ENCODE data around the gene APC2.
"Not testable (repeated sequence)": the region's sequence is repeated elsewhere in the genome, so short reads cannot be mapped to it uniquely, and the experiment has no call there.

APC2 gene

DNA sequence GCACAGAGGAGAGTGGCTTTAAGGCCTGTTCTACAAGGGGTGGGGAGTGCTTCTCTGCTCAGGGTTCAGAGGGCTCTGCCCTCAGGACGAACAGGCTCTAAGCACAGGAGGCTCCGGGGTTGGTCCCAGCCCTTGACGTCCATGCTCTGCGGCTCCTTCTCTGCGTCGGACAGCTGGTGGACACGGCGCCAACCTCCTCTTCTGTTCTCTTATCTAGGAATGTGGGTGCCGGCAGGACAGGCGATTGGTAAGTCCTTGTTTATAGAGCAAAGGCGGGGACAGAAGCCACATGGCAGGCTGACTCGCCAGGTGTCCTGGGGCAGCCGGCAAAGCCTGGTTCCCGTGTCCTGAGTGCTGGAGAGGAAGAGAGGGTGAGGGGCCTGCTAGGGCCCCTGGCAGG, 20.2 kb upstream of the APC2 start:
- DNase-seq: no peak

DNA sequence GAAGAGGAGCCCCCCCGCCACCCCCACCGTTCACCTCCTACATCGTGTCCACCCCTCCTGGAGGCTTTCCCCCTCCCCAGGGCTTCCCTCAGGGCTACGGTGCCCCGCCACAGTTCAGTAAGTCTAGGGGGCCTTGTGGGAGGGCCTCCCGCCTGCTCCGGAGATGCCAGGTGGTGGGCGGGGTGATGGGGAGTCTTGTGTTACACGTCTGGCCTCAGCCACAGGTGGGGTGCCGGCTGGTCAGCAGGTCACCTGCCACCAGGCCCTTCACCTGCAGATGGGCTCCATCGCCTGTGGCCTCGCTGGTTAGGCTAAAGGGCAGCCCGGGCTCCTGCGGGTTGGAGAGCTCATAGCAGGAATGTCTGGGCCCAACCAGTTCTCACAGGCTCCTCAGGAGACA, 19.7 kb upstream of the APC2 start:
- no peak for DNase-seq

GRCh38 chr19:1431759-1432506, 18.0 kb upstream of the APC2 start:
- DNase-seq: no peak

GRCh38 chr19:1432507-1432887, 17.4 kb upstream of the APC2 start:
- DNase-seq: no peak

DNA sequence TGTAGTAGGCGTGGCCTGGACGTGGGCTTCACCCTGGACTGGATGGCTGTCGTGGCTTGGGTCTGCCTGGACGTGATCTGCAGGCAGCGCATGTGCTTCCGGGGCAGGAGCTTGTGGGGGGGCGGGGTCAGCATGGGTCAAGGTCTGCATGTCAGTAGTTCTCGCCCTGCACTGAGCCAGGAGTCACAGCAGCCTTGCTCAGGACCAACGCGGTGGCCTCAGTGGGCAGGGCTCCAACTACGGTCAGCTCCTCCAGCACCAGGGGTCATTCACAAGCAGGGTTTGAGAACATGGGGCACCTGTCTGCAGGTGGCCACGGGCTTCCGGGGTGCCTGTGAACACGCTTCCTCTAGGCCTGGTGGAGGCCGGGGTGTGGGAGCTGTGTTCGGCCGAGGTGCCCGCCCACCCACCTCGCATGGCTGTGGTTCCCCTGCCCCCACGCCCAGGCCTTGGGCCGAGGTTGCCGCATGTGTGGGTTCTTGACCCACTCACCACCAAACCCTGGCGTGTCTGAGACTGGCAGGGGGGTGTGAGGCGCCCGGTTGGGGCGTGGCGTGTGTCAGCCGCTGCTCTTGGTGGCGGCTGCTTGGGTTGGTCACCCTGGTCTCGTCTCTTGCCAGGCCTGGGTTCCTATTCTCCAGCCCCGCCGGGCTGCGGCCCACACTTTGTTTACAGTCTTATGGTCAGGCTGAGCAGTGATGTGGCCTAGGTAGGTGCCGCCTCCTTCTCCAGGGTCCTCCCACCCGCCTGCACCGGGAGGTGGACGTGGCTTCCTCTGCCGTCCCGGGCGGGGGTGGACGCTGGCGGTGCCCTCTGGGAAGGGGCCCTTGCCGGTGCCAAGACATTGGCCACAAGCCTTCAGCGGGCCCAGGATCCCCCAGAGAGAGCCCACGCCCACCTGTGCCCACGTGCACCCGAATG, 16.5 kb upstream of the APC2 start:
- DNase-seq: no peak

DNA sequence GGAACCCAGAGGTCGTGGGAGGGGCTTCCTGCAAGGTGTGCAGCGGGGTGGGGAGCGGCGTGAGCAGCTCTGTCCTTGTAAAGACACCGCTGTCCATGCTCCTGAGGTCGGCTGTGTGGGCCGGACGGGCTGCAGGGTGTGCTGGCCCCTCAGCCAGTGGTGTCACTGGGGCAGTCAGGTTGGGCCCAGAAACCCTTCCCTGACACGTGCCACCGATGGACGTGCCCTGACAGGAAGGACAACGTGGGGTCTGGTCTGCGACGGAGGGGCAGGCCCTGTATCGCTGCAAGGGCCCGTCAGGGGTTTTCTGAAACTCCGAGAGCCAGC, 15.9 kb upstream of the APC2 start:
- DNase-seq: no peak

DNA sequence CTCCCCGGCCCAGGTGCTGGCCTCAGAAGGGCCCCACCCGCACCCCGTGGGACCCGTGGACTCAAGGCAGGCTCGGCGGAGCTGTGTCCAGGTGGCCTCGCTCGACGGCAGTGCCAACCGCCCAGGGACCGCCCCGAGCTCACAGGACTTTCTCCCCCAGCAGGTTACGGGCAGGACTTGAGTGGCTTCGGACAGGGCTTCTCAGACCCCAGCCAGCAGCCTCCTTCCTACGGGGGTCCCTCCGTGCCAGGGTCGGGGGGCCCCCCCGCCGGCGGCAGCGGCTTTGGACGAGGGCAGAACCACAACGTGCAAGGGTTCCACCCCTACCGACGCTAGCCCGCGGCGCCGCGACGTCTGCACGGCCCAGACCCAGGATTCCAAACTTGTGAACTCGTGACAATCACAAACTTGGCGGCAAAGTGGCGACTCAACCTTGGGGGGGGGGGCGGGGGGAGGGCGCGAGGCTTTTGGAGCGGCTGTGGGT, 15.3 kb upstream of the APC2 start:
- DNase-seq: no peak

- DNase-seq: no peak
Observed at GRCh38 chr19:1435378-1435989, 14.4 kb upstream of the APC2 start.

DNA sequence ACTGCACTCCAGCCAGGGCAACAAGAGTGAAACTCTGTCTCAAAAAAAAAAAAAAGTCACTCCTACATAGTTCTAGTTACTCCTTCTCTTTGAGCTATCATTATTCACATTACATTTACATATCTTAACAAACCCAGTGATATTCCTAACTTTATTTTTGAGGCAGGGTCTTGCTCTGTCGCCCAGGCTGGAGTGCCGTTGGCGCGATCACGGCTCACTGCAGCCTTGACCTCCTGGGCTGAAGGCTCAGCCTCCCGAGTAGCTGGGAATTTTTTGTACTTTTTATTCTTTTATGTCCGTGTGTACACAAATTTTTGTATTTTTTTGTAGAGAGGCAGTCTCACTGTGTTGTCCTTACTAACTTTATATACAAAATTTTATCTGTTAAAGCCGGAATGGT, 12.3 kb upstream of the APC2 start:
- no peak for DNase-seq

DNA sequence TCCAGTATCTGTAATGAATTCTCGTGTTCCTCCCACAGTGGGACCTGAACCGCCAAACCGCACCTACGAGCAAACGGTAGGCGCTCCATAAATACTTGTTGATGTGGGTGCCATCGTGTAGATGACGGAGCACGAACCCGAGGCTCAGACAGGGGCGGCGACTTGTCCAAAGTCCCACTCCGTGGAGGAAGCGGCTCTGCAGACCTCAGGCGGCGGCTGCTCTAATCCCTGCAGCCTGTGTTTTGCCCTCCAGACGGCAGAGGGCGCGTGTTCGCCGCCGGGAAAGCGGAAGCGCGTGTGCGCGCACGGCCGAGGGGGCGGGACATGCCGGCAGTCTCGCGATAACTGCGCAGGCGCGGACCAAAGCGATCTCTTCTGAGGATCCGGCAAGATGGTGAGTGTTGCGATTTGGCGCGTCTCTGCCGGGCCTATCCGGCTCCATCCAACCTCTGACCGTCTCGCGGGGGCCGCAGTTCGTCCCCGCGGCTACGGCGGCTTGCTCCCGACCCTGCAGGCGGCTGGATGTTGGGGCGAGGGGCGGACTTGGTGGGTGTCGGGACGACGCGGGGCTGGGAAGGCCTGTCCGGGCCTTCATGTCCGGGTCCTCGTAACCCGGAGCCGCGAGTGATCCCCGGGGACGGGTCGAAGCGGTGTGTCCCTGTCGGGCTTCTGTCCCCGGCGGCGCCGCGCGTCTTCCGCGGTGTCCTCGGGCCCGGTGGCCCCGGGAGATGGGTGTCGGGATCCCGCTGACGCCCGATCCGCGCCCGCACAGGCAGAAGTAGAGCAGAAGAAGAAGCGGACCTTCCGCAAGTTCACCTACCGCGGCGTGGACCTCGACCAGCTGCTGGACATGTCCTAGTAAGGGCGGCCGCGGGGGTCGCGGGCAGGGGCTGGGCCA, 11.6 kb upstream of the APC2 start, which contains the start of gene RPS15:
Gene RPS15 (plus strand): TSS at position 362 of the 898 bp plus-strand sequence. CDS start 30 bp downstream, at position 392.
- DNase-seq: peak; percentile 93 to 97

GRCh38 chr19:1438933-1439354, 11.0 kb upstream of the APC2 start:
- DNase-seq: no peak

DNA sequence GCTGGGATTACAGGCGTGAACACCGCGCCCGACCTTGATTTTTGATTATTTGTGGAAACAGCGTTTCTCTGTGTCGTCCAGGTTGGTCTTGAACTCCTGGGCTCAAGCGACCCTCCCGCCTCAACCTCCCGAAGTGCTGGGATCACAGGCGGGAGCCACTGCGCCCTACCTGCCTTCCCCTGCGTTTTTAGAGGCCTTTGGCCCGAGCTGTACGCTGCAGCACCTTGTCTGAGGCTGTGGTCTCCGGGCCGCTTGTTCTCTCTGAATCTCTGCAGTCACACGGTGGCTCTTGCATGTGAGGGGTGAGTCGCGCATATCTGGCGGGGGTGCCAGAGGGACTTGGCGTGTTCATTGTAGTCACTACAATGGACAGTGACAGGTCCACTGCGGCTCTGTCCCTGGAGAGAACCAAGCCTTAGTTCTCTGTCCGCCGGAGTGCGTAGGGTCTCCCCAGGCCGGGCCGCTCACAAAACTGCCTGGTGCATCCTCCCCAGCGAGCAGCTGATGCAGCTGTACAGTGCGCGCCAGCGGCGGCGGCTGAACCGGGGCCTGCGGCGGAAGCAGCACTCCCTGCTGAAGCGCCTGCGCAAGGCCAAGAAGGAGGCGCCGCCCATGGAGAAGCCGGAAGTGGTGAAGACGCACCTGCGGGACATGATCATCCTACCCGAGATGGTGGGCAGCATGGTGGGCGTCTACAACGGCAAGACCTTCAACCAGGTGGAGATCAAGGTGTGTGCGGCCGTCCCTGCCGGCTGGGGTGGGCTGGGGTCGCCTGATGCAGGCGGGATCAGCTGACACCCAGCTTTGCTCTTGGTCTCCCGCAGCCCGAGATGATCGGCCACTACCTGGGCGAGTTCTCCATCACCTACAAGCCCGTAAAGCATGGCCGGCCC, 10.2 kb upstream of the APC2 start:
- DNase-seq: not testable (repeated sequence)

DNA sequence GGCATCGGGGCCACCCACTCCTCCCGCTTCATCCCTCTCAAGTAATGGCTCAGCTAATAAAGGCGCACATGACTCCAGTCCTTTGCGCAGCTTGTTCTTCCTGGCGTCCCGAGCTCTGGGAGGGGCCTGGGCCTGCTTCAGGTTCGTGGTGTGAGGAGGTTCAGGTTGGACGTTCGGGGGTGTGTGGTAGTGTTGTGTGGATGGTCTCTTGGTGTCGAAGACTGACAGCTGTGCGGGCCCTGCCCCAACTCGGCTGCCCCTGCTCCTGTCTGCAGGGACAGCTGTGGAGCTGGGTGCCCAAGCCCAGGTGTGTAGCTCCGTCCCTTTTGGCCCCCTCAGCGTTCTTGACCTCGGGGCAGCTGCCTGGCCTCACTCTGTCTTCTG, 9.5 kb upstream of the APC2 start:
- DNase-seq: no peak

- DNase-seq: no peak
Observed at GRCh38 chr19:1441022-1441426, 8.9 kb upstream of the APC2 start.

DNA sequence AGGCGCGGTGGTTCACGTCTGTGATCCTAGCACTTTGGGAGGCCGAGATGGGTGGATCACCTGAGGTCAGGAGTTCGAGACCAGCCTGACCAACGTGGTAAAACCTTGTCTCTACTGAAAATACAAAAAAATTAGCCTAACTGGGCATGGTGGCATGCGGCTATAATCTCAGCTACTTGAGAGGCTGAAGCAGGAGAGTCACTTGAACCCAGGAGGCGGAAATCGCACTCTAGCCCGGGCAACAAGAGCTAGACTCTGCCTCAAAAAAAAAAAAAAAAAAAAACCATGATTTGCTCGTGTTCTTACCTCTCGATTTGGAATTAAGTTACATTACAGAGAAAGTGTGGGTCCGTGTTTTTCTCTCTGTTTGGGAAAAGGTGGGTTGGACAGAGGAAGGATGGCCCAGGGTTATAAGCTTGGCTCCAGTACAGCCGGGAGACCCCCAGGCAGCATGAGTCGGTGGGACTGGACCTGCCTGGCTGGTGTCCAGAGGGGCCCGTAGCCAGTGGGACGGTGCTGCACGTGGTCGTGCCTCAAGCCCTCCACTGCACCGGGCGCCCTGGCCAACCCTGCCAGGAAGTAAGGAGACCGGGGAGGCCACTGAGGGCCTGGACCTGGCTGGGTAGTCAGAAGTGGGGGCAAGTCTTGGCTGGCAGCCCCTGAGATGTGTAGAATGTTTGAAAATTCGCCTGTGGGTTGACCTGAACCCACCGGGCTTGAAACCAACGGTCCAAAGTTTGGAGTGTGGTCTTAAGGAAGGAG, 8.1 kb upstream of the APC2 start:
- DNase-seq: no peak

DNA sequence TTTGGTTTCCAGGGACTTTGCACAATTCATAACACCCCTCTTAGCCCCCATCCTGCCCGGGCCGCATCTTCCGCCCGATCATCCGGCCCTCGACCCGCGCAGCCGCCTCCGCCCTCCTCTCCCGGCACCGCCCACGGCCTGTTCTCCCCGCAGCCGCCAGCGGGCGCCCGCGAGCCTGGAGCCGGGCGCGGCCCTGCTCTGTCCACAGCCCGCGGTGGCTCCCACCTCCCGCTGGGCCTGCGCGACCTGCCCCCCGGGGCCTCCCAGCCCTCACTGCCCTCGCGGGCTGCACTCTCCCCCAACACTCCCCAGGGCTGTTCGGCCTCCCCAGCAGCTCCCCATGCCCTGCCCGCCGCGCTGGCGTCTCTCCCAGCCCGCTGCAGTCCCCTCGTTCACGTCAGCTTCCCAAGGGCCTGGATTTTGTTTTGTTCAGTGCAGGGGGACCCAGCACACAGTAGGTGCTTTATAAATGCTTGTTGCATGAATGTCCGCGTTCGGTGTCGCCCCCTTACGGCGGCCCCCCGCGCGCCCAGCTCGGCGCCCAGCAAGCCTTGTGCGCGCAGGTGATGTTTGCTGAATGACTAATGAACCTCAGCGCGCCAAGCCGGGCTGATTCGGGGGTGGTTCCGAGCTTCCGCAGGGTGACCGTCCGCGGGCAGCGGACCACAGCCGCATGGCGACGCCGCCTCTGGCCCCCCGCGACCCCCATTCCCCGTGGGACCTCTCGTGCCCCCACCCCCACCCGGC, 4.6 kb upstream of the APC2 start:
- peak; percentile 64 to 80 for DNase-seq

GRCh38 chr19:1445932-1446712, 3.8 kb upstream of the APC2 start:
- no peak for DNase-seq

- DNase-seq: no peak
Observed at GRCh38 chr19:1446713-1447481, 3.0 kb upstream of the APC2 start.
